ENCODE data around the gene SLC9A3. TPM values are rescaled to one million over a fixed set of nuclear protein-coding genes. Genes with fewer than 3 reads are reported as not detected.
A peak's percentile ranks its signal among the peaks of the same experiment; 100 is the strongest.

SLC9A3 gene
- total RNA-seq, 3 donors from 2014 or later (not counting 1 experiment from before 2014, with no cell fraction given): 0.61 to 1.1 (median 0.73) TPM

GRCh38 chr5:555058-555623 is 30.9 kb upstream of the SLC9A3 start:
- Mint-ChIP-seq H3K36me3 (no peaks in the 10 kb centered on the region), H3K9me3 (no peaks in the 10 kb centered on the region), H3K4me3 (no peak overlapping the region), H3K27me3 (ENCODE audit: low read depth in 2 of 2) (peaks cover 11 to 12% of the 10 kb centered on the region in 2 donors), H3K27ac (no peak overlapping the region), H3K4me1 (no peaks in the 10 kb centered on the region)
- intact Hi-C loops (cut with micrococcal nuclease): no loop called here
- ATAC-seq (no peak), DNase-seq (peak in 1 of 2 donors; percentile 10)
- WGBS (ENCODE audit: insufficient coverage): 93% methylated on average over 27 of the region's 27 CpGs
- H3K4me1 ChIP-seq (ENCODE audit: control insufficient read depth, insufficient read depth, low read length): no peaks in the 10 kb centered on the region
- H3K36me3 ChIP-seq (ENCODE audit: control insufficient read depth, insufficient read depth, low read length): no peaks in the 10 kb centered on the region
- H3K27ac ChIP-seq (ENCODE audit: low read length): no peak overlapping the region
- H3K27me3 ChIP-seq (ENCODE audit: control insufficient read depth, insufficient read depth, low read length): no peaks in the 10 kb centered on the region
- H3K4me3 ChIP-seq (ENCODE audit: low read length): no peak overlapping the region
- no peak for TF ChIP-seq CTCF (IDR thresholded peaks at IDR 0.05)
- no peaks in the 10 kb centered on the region for H3K9me3 ChIP-seq (ENCODE audit: control insufficient read depth, insufficient read depth, low read length)

- Histone ChIP-seq H3K4me1 (ENCODE audit: control insufficient read depth, insufficient read depth, low read length) (no peaks in the 10 kb centered on the region), H3K27me3 (ENCODE audit: control insufficient read depth, insufficient read depth, low read length) (peaks cover 5% of the 10 kb centered on the region), H3K9me3 (ENCODE audit: control insufficient read depth, insufficient read depth, low read length) (no peaks in the 10 kb centered on the region), H3K27ac (ENCODE audit: low read length) (no peak overlapping the region), H3K36me3 (ENCODE audit: control insufficient read depth, insufficient read depth, low read length) (no peaks in the 10 kb centered on the region), H3K4me3 (ENCODE audit: low read length) (no peak overlapping the region)
- ATAC-seq (no peak), DNase-seq (no peak)
- WGBS (ENCODE audit: insufficient coverage): 93% methylated on average over 20 of the region's 40 CpGs
- H3K27ac Mint-ChIP-seq: no peak overlapping the region
- intact Hi-C loops (cut with micrococcal nuclease): no loop called here
- peaks cover 14 to 17% of the 10 kb centered on the region in 2 donors for H3K27me3 Mint-ChIP-seq (ENCODE audit: low read depth in 2 of 2)
- H3K4me3 Mint-ChIP-seq: no peak overlapping the region
- H3K36me3 Mint-ChIP-seq: no peaks in the 10 kb centered on the region
- no peaks in the 10 kb centered on the region for H3K4me1 Mint-ChIP-seq
- H3K9me3 Mint-ChIP-seq: no peaks in the 10 kb centered on the region
- no peak for TF ChIP-seq CTCF (IDR thresholded peaks at IDR 0.05)
Measured at GRCh38 chr5:554284-554988, 30.2 kb upstream of the SLC9A3 start.

- Mint-ChIP-seq H3K27ac (no peak overlapping the region), H3K4me1 (no peaks in the 10 kb centered on the region)
- ATAC-seq: no peak
Measured at GRCh38 chr5:553874-554273, 29.6 kb upstream of the SLC9A3 start.

More at GRCh38 chr5:553874-554273, 29.6 kb upstream of the SLC9A3 start:
- Mint-ChIP-seq H3K9me3 (no peaks in the 10 kb centered on the region), H3K36me3 (no peaks in the 10 kb centered on the region), H3K27me3 (ENCODE audit: low read depth in 2 of 2) (peaks cover 19 to 22% of the 10 kb centered on the region in 2 donors), H3K4me3 (no peak overlapping the region)
- intact Hi-C loops (cut with micrococcal nuclease): no loop called here
- TF ChIP-seq CTCF (IDR thresholded peaks at IDR 0.05): no peak
- Histone ChIP-seq H3K27me3 (ENCODE audit: control insufficient read depth, insufficient read depth, low read length) (peaks cover 5% of the 10 kb centered on the region), H3K27ac (ENCODE audit: low read length) (no peak overlapping the region), H3K4me3 (ENCODE audit: low read length) (no peak overlapping the region), H3K9me3 (ENCODE audit: control insufficient read depth, insufficient read depth, low read length) (no peaks in the 10 kb centered on the region), H3K36me3 (ENCODE audit: control insufficient read depth, insufficient read depth, low read length) (no peaks in the 10 kb centered on the region), H3K4me1 (ENCODE audit: control insufficient read depth, insufficient read depth, low read length) (no peaks in the 10 kb centered on the region)
- 79% methylated on average over 13 of the region's 13 CpGs for WGBS (ENCODE audit: insufficient coverage)
- DNase-seq: no peak
